ENCODE data around the gene FSTL5. TPM values are rescaled to one million over a fixed set of nuclear protein-coding genes. Genes with fewer than 3 reads are reported as not detected.

FSTL5 gene
- total RNA-seq, 4 donors from 2014 or later: not detected

- no peaks in the 10 kb centered on the region for H3K4me1 ChIP-seq
- no peak overlapping the region for H3K27ac ChIP-seq
- no peaks in the 10 kb centered on the region for H3K27me3 ChIP-seq
- TF ChIP-seq POLR2A (IDR thresholded peaks at IDR 0.05): no peak
- no peak for TF ChIP-seq CTCF (IDR thresholded peaks at IDR 0.05)
- TF ChIP-seq POLR2AphosphoS5 (IDR thresholded peaks at IDR 0.05): no peak
- TF ChIP-seq EP300 (IDR thresholded peaks at IDR 0.05): no peak
- no peak overlapping the region for H3K4me3 ChIP-seq
- DNase-seq (ENCODE audit: low spot score in 2 of 2): no peak
- 32% methylated on average over 2 of the region's 2 CpGs for WGBS
- H3K36me3 ChIP-seq: no peaks in the 10 kb centered on the region
- H3K9me3 ChIP-seq: peaks cover 6% of the 10 kb centered on the region
Measured at GRCh38 chr4:161595230-161595771, 568.5 kb downstream of the FSTL5 start.

GRCh38 chr4:161585011-161585410 is 578.8 kb downstream of the FSTL5 start:
- 88% methylated on average over 6 of the region's 6 CpGs for WGBS
- peaks cover under 1% of the 10 kb centered on the region for H3K9me3 ChIP-seq
- H3K4me3 ChIP-seq: no peak overlapping the region
- no peaks in the 10 kb centered on the region for H3K36me3 ChIP-seq
- no peak for DNase-seq (ENCODE audit: low spot score in 2 of 2)
- TF ChIP-seq EP300 (IDR thresholded peaks at IDR 0.05) (no peak), POLR2AphosphoS5 (IDR thresholded peaks at IDR 0.05) (no peak), CTCF (IDR thresholded peaks at IDR 0.05) (no peak), POLR2A (IDR thresholded peaks at IDR 0.05) (no peak)
- no peaks in the 10 kb centered on the region for H3K27me3 ChIP-seq
- no peak overlapping the region for H3K27ac ChIP-seq
- no peaks in the 10 kb centered on the region for H3K4me1 ChIP-seq

GRCh38 chr4:161583549-161583948 is 580.3 kb downstream of the FSTL5 start:
- H3K36me3 ChIP-seq: no peaks in the 10 kb centered on the region
- H3K4me1 ChIP-seq: no peaks in the 10 kb centered on the region
- TF ChIP-seq EP300 (IDR thresholded peaks at IDR 0.05) (no peak), POLR2A (IDR thresholded peaks at IDR 0.05) (no peak), POLR2AphosphoS5 (IDR thresholded peaks at IDR 0.05) (no peak), CTCF (IDR thresholded peaks at IDR 0.05) (no peak)
- no peaks in the 10 kb centered on the region for H3K27me3 ChIP-seq
- no peak overlapping the region for H3K4me3 ChIP-seq
- no peak overlapping the region for H3K27ac ChIP-seq
- H3K9me3 ChIP-seq: no peaks in the 10 kb centered on the region
- DNase-seq (ENCODE audit: low spot score in 2 of 2): no peak

GRCh38 chr4:161581262-161582230 is 582.3 kb downstream of the FSTL5 start:
- Histone ChIP-seq H3K36me3 (no peaks in the 10 kb centered on the region), H3K9me3 (no peaks in the 10 kb centered on the region), H3K27ac (no peak overlapping the region), H3K27me3 (no peaks in the 10 kb centered on the region), H3K4me1 (no peaks in the 10 kb centered on the region), H3K4me3 (no peak overlapping the region)
- whole genome bisulfite sequencing: 56% methylated on average over 7 of the region's 7 CpGs
- TF ChIP-seq CTCF (IDR thresholded peaks at IDR 0.05) (no peak), POLR2AphosphoS5 (IDR thresholded peaks at IDR 0.05) (no peak)
- DNase-seq (ENCODE audit: low spot score in 2 of 2): no peak

GRCh38 chr4:161577579-161578301 is 586.1 kb downstream of the FSTL5 start:
- no peak for TF ChIP-seq POLR2A (IDR thresholded peaks at IDR 0.05)
- TF ChIP-seq CTCF (IDR thresholded peaks at IDR 0.05): no peak
- TF ChIP-seq POLR2AphosphoS5 (IDR thresholded peaks at IDR 0.05): no peak
- no peak for TF ChIP-seq EP300 (IDR thresholded peaks at IDR 0.05)
- no peaks in the 10 kb centered on the region for H3K36me3 ChIP-seq
- H3K4me1 ChIP-seq: no peaks in the 10 kb centered on the region
- no peaks in the 10 kb centered on the region for H3K9me3 ChIP-seq
- 29% methylated on average over 6 of the region's 6 CpGs for WGBS
- no peak for DNase-seq (ENCODE audit: low spot score in 2 of 2)
- no peaks in the 10 kb centered on the region for H3K27me3 ChIP-seq
- H3K27ac ChIP-seq: peak overlapping the region; percentile 12
- H3K4me3 ChIP-seq: no peak overlapping the region

Data from suprapubic skin (tissue), 4 donors.